ENCODE measurements around the gene EDNRB.

Gene EDNRB

DNA sequence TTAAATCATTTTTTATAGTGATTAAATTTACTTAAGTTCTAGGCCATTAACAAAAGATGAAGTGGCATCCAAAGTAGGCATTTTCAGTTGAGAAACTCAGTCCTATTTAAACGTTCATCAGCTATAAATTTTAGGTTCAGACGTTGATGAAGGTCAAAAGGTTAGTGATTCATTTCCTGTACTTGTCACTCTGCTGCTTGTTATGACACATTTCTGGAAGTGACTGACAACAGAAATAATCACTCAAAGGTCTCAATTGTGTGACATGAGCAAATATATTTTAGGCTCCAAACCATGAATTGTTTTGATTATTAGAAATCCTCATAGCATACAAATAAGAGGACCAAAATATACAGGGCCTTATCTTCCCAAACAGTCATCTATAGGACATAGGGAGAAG is 10.3 kb upstream of the EDNRB start:
- no peak overlapping the region for H3K4me3 ChIP-seq (ENCODE audit: low read depth, low read length)
- DNase-seq (ENCODE audit: low read depth) = peak; percentile 24
- TF ChIP-seq, protein P1, sequence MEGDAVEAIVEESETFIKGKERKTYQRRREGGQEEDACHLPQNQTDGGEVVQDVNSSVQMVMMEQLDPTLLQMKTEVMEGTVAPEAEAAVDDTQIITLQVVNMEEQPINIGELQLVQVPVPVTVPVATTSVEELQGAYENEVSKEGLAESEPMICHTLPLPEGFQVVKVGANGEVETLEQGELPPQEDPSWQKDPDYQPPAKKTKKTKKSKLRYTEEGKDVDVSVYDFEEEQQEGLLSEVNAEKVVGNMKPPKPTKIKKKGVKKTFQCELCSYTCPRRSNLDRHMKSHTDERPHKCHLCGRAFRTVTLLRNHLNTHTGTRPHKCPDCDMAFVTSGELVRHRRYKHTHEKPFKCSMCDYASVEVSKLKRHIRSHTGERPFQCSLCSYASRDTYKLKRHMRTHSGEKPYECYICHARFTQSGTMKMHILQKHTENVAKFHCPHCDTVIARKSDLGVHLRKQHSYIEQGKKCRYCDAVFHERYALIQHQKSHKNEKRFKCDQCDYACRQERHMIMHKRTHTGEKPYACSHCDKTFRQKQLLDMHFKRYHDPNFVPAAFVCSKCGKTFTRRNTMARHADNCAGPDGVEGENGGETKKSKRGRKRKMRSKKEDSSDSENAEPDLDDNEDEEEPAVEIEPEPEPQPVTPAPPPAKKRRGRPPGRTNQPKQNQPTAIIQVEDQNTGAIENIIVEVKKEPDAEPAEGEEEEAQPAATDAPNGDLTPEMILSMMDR (IDR thresholded peaks at IDR 0.05; ENCODE audit: low read depth, low read length, missing control alignments) = no peak

DNA sequence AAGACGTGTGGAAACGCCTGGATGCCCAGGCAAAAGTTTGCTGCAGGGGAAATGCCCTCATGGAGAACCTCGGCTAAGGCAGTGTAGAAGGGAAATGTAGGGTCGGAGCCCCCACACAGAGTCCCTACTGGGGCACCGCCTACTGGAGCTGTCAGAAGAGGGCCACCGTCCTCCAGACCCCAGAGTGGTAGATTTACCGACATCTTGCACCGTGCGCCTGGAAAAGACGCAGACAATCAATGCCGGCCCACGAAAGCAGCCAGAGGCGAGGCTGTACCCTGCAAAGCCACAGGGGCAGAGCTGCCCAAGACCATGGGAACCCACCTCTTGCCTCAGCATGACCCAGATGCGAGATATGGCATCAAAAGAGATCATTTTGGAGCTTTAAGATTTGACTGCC is 7.0 kb upstream of the EDNRB start:
- DNase-seq (ENCODE audit: low read depth) = no peak

DNA sequence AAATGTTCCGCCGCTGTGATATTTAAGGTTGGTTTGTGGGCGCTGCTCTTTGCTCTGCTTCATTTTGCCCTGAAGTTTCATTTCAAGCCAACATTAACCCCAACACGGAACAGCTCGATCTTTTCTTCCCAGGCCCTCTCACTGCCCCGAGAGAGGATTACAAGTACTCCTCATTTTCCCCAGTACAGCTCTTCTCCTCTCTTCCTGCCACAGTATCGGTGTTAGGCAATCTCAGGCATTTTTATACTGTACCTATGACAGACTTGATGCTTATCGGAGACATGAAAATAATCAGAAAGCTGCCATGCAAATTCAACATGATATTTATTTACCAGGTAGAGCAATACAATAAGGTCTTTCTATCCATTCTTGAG is 1.3 kb upstream of the EDNRB start:
- no peak overlapping the region for H3K4me3 ChIP-seq (ENCODE audit: low read depth, low read length)
- no peak for DNase-seq (ENCODE audit: low read depth)
- TF ChIP-seq, protein P1 (IDR thresholded peaks at IDR 0.05; ENCODE audit: low read depth, low read length, missing control alignments) = no peak

More for the DNA sequence above, 7.0 kb upstream of the EDNRB start:
- no peak overlapping the region for H3K4me3 ChIP-seq (ENCODE audit: low read depth, low read length)
- TF ChIP-seq, protein P1 (IDR thresholded peaks at IDR 0.05; ENCODE audit: low read depth, low read length, missing control alignments) = no peak

DNA sequence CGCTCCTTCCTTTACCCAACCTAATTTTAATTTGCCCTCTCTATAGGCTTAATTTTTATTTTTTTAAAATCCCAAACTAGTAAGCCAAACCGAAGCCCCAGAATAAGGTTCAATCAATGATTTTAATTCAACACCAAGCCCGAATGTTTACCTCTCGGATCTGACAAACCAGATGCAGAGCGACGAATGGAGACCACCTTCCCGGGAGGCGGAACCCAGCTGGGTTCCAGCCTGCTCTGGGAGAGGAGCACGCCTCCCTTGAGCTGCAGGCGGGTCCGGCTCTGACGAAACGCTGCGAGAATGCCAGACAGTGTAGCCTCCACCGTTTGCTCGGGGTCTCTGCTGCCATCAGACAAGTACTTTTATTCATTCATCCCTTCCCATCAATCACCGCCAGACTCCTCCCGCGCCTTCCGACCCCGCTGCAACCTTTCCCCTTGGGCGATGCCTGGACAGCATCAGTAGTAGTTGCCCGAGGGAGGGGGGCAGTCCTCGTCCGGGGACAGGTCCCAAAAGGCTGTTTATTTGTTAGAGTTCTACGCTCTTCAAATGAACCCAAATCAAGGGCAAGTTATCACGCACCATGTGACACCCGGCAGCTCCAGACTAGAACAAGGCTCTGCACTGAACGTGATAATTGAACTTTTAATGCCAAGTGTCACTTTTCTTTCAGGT is 752 bp upstream of the EDNRB start:
- no peak overlapping the region for H3K4me3 ChIP-seq (ENCODE audit: low read depth, low read length)
- TF ChIP-seq, protein P1 (IDR thresholded peaks at IDR 0.05; ENCODE audit: low read depth, low read length, missing control alignments) = no peak
- DNase-seq (ENCODE audit: low read depth) = no peak

DNA sequence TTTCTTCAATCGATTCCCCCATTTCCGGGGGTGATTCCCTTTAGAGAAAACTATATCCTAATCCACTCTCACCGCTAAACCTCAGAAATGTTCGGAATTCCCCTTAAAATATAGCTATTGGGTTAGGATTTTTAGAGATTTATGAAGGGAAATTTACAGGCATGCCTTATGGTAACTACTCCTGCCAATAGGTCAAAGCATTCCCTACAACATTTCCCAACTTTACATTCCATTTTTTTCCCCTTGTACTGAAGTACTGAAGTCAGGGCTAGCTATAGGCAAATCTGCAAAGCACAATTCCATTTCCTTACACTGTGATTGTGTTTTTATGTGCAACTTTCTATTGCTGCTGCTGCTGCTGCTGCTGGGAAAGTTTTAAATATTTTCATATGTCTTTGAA is 2.1 kb downstream of the EDNRB start:
- DNase-seq (ENCODE audit: low read depth) = no peak
- TF ChIP-seq, protein P1 (IDR thresholded peaks at IDR 0.05; ENCODE audit: low read depth, low read length, missing control alignments) = no peak
- no peak overlapping the region for H3K4me3 ChIP-seq (ENCODE audit: low read depth, low read length)

DNA sequence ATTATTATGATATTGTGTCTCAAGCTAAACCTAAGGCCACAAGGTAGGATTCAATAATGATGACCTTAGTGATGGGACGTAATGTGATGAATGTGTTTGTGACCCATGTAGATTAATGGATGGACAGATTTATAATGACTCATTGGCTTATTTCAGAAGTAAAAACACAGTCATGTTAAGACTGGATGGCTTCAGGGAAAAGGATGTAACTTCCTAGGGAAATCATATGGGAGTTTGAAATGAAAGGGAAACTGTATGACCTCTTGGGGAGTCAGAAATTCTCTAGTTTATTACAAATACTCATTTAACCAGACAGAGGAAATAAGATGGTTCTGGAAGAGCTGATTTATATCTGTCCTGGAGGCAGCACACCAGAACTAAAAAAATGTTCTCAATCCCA is 2.9 kb downstream of the EDNRB start:
- DNase-seq (ENCODE audit: low read depth) = no peak
- TF ChIP-seq, protein P1 (IDR thresholded peaks at IDR 0.05; ENCODE audit: low read depth, low read length, missing control alignments) = no peak
- no peak overlapping the region for H3K4me3 ChIP-seq (ENCODE audit: low read depth, low read length)

DNA sequence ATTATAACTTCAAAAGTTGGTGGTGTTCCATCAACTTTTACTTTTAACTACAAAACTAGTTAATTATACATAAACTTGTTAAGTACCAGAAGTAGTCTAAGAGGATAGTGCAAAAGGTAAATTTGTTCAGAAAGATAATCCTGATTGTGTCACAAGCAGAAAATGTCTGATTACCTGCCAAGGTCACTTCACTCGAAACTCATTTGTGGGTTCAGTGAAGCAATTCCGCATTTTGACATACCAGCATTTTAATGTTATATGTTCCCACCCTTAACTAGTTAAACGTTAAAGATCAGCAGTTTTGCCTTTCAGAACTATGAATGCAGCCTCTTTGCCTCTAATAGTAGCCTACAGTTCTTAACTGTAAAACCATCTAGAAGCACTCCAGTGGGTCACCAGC is 5.6 kb downstream of the EDNRB start:
- DNase-seq (ENCODE audit: low read depth) = no peak
- TF ChIP-seq, protein P1 (IDR thresholded peaks at IDR 0.05; ENCODE audit: low read depth, low read length, missing control alignments) = no peak
- H3K4me3 ChIP-seq (ENCODE audit: low read depth, low read length) = no peak overlapping the region
